ENCODE results near the gene NFIA.

The NFIA gene

DNA sequence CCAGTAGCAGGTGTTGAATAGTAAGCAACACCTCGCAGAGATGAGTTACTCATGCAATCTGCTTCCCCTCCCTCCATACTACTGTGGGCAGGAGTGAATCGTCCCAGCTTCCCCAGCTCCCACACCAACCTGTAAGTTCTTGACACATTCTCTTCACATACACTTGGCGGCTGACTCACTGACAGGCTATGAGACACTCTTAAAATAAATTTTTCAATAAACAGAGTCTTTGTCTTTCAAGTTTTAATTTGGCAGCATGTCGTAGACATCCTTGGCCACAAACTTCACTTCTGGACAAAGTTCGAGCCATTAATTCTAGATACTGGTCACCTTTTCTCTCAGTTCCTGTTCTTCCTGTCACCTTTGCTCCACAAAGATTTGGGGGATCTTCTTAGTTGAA is 351.9 kb downstream of the NFIA start:
- no peak for DNase-seq (ENCODE audit: low read depth)

GRCh38 chr1:61435226-61435625 is 352.9 kb downstream of the NFIA start:
- DNase-seq (ENCODE audit: low read depth) = no peak

DNA sequence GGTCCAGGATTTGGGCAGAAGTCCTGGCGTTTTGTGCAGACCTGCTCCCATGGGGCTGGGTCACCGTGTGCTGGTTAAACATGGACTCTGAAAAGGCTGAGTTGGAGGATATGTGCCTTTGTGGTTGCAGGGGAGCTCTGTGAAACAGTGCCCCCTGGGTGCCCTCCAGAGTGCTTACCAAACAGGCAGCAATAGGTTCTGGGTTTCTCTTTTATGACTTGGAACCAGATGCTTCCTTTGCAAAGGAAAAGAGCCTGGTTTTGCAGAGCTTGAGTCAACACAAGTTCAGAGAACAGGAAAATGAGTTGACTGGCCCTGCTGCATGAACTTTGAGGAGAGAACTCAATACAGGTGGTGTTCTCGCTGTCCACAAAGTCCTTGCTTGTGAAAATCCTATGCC is 353.7 kb downstream of the NFIA start:
- DNase-seq (ENCODE audit: low read depth) = no peak

DNA sequence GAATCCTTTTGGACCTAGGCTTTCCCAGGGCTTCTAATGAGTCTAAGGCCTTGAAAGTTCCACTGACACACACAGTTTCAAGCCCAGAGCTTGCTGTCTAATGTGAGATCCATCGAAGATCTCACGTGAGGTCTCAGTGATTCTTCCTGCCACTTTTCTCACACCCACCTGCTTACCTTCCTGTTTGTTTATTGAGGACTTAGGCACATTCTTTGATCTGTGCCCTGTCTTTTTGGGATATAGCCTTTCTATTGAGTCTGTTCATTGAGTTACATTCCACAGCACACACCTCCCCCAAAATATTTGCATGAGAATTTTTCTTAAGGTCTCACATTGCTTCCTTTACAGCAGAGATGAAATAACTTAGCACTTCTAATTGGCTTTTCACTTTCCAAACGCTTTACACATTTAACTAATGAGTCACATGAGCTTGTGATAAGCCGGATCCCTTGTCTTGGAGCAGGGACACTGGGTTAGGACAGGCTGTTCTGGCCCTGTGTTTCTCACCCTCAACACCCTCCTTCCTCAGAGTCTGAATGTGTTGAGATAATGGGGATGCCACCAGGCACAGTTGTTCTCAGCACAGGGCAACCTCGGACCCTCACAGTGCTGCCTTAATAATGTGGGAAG is 354.2 kb downstream of the NFIA start:
- DNase-seq (ENCODE audit: low read depth) = no peak

GRCh38 chr1:61439234-61439633 is 356.9 kb downstream of the NFIA start:
- no peak for DNase-seq (ENCODE audit: low read depth)

- DNase-seq (ENCODE audit: low read depth) = no peak
Measured at GRCh38 chr1:61441723-61442262, 359.4 kb downstream of the NFIA start.

GRCh38 chr1:61442544-61442943 is 360.2 kb downstream of the NFIA start:
- no peak for DNase-seq (ENCODE audit: low read depth)

- DNase-seq (ENCODE audit: low read depth) = no peak
Measured at GRCh38 chr1:61444288-61444687, 361.9 kb downstream of the NFIA start.

- no peak for DNase-seq (ENCODE audit: low read depth)
Measured at GRCh38 chr1:61445269-61445825, 363.0 kb downstream of the NFIA start.

DNA sequence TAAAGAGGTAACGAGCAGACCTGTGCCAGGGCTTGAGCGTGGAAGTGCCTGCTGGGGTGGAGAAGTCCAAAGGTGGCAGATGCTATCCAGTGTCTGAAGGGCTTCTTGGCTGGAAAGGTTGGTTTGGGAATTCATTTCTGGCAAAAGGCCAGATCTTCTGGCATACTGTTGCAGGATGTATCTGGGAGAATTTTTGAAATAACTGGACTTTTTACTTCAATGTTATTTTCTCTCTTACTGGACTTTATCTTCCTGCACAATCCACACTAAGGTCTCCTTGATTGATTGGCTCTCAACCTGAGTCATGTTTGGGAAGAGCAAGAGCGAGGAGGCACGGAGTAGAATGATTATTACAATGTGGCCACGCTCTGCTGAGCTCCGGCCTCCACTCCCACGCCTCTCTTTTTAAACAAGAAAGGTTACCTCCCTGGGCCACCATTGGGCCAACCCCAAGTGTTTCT is 364.2 kb downstream of the NFIA start:
- no peak for DNase-seq (ENCODE audit: low read depth)

DNA sequence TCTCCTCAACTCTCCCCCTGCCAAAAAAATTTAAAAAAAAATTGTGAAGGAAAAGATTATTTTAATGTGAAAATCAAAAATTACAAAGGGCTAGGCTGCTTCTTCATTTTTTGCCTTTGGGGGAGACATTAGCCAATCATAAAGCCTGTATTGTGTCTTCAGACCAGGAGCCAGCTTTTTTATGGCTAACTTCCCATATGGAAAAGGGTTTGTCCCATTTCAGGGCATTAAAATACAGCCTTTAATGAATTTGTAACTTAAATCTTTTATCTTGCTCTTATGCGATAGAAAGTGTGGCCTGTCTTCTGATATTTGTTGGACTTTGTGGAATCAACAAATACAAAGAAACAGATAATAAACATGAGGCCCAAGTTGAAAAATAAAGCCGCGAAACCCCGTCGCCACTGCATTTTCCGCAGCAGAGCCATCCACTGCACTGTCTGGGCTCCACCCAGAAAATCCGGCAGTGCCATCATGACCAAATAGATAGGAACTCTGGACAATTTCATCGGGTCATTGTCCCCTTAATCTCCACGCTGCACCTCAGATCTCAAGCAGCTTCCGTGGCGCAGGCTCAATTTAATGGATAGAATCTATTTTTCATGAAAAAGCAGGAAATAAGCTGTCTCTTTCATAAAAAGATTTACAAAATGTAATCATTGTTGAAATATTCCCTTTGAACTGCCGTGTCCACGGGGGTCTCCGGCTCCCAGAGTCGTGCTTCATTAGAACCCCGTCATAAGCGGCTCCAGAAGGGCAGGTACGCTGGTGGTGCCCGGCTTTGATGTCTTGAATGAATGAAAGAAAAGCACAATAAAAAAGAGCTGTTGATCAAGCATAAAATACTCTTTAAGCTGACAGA is 365.0 kb downstream of the NFIA start:
- DNase-seq (ENCODE audit: low read depth) = no peak

- no peak for DNase-seq (ENCODE audit: low read depth)
Measured at GRCh38 chr1:61447968-61448430, 365.6 kb downstream of the NFIA start.

DNA sequence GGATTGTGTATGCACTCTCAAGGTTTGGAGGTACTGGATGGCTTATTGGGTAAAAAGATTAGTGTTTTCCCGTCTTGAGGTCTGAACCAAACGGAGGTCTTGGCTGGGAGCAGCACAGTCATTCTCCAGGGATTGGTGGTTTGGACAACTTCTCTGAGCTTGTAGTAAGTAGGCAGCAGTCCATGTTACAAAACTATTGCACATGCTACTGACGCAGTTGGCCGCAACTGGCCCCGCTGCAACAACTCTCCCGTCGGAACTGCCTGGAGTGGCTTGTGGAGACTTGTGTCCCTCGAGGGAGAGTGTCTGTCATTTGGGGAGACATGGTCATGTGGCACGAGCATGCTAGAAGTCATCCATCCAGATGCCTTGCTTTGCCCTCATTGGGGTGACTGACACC is 366.6 kb downstream of the NFIA start:
- DNase-seq (ENCODE audit: low read depth) = peak; percentile 81

- no peak for DNase-seq (ENCODE audit: low read depth)
Measured at GRCh38 chr1:61449410-61449809, 367.0 kb downstream of the NFIA start.

DNA sequence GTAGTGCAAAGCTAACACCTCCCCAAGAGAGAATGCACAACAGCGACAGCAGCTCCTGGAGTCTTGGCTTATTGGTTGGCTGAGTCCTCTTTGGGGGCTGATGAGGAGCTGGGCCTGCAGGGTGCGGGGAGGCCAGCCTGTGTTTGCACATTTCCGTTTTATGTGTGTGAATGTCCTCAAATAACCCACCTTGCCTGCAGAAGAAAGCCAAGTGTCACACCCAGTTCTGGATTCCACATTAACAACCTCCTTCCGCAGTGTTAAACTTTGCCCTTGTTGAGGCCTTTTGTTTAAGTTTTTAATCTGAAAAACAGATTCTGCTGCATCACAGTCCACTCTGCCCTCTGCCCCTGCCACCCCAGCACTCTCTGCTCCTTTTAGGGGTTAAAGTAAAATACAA is 368.1 kb downstream of the NFIA start:
- no peak for DNase-seq (ENCODE audit: low read depth)

- DNase-seq (ENCODE audit: low read depth) = no peak
Measured at GRCh38 chr1:61450872-61451571, 368.7 kb downstream of the NFIA start.

DNA sequence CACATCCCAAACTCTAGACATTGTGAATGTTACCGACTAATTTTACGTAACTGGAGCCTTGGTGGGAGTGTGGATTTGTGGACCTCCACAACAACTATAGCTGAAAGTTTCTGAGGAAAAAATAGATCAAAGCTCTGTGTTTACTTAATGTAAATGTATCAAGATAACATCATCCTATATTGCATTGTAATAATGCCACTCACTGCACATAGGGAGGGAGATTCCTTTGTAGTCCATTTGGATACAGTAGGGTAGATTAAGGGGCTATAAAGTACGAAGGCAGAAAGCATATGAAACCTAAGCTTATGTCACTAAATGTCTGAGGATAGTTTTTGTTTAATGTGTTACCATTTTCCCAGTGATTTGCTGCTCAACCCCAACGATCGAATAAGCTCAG is 369.2 kb downstream of the NFIA start:
- no peak for DNase-seq (ENCODE audit: low read depth)

DNA sequence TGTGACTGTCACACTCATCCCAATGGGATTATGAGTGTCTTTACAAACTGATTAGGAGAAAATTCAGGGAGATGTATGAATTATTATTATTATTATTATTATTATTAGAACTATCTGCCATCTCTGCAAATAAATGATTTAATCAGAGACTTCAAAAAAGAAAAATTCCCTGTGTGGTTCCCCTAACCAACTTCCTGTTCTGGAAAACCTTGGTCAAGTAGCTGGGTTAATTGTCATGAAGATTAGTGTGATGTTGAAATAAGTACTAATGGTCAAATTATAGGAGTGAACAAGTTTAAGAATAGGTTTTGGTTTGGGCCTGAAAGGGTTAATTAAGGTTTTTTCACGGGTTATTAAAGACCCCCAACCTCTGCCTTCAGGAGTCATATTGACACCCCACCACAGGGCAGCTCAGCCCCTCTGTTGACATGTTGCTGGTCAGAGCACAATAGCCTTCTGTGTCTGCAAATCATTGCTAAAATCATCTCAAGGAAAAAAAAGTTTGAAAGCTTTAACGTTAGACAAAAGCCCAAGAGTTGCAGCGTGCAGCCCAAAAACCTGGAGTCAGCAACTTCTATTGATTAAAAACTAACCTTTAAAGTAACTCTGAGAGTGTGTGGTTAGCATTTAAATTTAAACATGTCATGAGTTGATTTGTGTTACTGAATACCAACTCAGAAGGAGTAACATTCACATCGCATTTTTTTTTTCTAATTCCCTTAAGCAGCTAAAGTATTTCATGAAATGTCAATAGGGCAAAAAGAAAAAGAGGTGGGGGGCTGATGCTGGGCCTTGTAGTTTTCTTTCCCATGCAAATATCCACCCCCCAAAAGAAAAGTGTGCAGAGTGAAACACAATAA is 370.0 kb downstream of the NFIA start:
- no peak for DNase-seq (ENCODE audit: low read depth)

GRCh38 chr1:61453111-61453961 is 371.0 kb downstream of the NFIA start:
- DNase-seq (ENCODE audit: low read depth) = peak; percentile 59

DNA sequence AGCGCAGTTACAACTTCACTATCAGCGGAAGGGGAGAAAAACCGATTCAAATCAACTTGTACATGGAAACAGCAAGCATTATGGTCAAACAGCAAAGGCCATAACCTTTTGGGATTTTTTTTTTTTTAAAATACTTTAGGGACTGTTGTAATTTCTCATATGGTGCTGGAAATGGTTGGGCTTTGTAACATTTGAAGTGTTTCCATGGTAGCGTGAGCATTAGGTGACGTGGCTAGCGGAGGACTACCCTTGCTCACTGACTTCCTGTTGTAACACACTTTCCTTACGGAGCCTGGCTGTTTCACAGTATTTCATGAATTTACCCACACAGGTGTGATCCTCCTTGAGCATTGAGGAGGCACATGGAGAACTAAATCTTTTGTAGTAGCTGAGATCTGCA is 373.0 kb downstream of the NFIA start:
- no peak for DNase-seq (ENCODE audit: low read depth)

Data from GM04503 (cell line).